PC-9 (cell line): ENCODE data around the gene SLC9A3. TPM values are rescaled to one million over a fixed set of nuclear protein-coding genes. Genes with fewer than 3 reads are reported as not detected.

Experiments
- BruUV-seq: library from RNA; stranded (reverse); fragments of 400-500 nt; replicated peaks from 2 replicates; lab custom pipeline; 2021; lab: Mats Ljungman, UMichigan
- CTCF ChIA-PET: fragments of 300-600 bp; sonication (Branson Sonifier 250); formaldehyde crosslinking; loops from one replicate; lab custom pipeline; 2022; ENCODE audit warnings: antibody characterized with exemption; lab: Charles Lee
- POLR2A ChIA-PET: fragments of 300-600 bp; sonication (Branson Sonifier 250); formaldehyde crosslinking; loops from one replicate; lab custom pipeline; 2022; ENCODE audit warnings: antibody characterized with exemption; ENCODE audit not compliant: unreplicated experiment; lab: Charles Lee
- DNase-seq, 2 experiments: peaks; one replicate each; pipeline versions ENCODE4 v3.0.0 to v3.0.0-alpha.2; 2015 to 2022; ENCODE audit warnings: mixed read lengths in 1 of 2
- H2AFZ ChIP-seq: fragments of 200-600 bp; sonication (generic); 2 replicates; pipeline ENCODE4 v1.8.1; 2017; ENCODE audit warnings: antibody characterized with exemption
- H3F3A ChIP-seq: fragments of 200-600 bp; sonication (generic); 2 replicates; pipeline ENCODE4 v1.8.1; 2017; ENCODE audit warnings: antibody characterized with exemption, mild to moderate bottlenecking, low read depth; ENCODE audit not compliant: insufficient read depth
- H3K27ac ChIP-seq: fragments of 200-600 bp; sonication (generic); 2 replicates; pipeline ENCODE4 v1.6.1; 2016; ENCODE audit warnings: mixed run types
- H3K27me3 ChIP-seq: fragments of 200-600 bp; sonication (generic); 2 replicates; pipeline ENCODE4 v1.6.1; 2016; ENCODE audit warnings: low read depth, mixed run types; ENCODE audit not compliant: insufficient read depth
- H3K36me3 ChIP-seq: fragments of 200-600 bp; sonication (generic); 2 replicates; pipeline ENCODE4 v1.6.1; 2016; ENCODE audit warnings: low read depth, mixed run types
- H3K4me1 ChIP-seq: fragments of 200-600 bp; sonication (generic); replicated peaks from 2 replicates; pipeline ENCODE4 v1.6.1; 2016; ENCODE audit warnings: mixed run types; ENCODE audit not compliant: insufficient read depth
- H3K4me2 ChIP-seq: fragments of 200-600 bp; sonication (generic); 2 replicates; pipeline ENCODE4 v1.6.1; 2017; ENCODE audit warnings: mixed run types
- H3K4me3 ChIP-seq: fragments of 200-600 bp; sonication (generic); 2 replicates; pipeline ENCODE4 v1.6.1; 2016; ENCODE audit warnings: mixed run types
- H3K79me2 ChIP-seq: fragments of 200-600 bp; sonication (generic); 2 replicates; pipeline ENCODE4 v1.6.1; 2017; ENCODE audit warnings: low read depth, mixed run types
- H3K9me2 ChIP-seq: fragments of 200-600 bp; sonication (generic); 2 replicates; pipeline ENCODE4 v1.8.1; 2017; ENCODE audit warnings: mild to moderate bottlenecking; ENCODE audit not compliant: insufficient read depth
- H3K9me3 ChIP-seq: fragments of 200-600 bp; sonication (generic); 2 replicates; pipeline ENCODE4 v1.8.1; 2016; ENCODE audit warnings: low read depth; ENCODE audit not compliant: insufficient read depth
- H4K20me1 ChIP-seq: fragments of 200-600 bp; sonication (generic); 2 replicates; pipeline ENCODE4 v1.8.1; 2017; ENCODE audit not compliant: insufficient read depth
- CTCF ChIP-seq: fragments of 200-600 bp; sonication (generic); conservative IDR thresholded peaks from 2 replicates; pipeline ENCODE4 v1.6.1; 2017; ENCODE audit warnings: mixed run types, antibody characterized with exemption, mild to moderate bottlenecking, moderate library complexity
- EZH2 ChIP-seq: fragments of 200-600 bp; sonication (generic); IDR thresholded peaks from 2 replicates; pipeline ENCODE4 v1.8.0; 2017; ENCODE audit warnings: antibody characterized with exemption, low read depth
- intact Hi-C: fragments of 100-400 bp; cut with micrococcal nuclease; formaldehyde crosslinking; loops from one replicate; pipeline ENCODE4 v1.10.0; 2022; ENCODE audit not compliant: unreplicated experiment
- total RNA-seq: library from RNA; stranded (reverse); gene quantifications from 2 replicates; pipeline ENCODE4 v1.2.3, GENCODE V29; 2021

SLC9A3 gene
- total RNA-seq, 1 experiment from 2014 or later: 5.6 TPM

GRCh38 chr5:483011-483410 is 41.2 kb downstream of the SLC9A3 start:
- H3K9me3 ChIP-seq: no peaks in the 10 kb centered on the region
- no peaks in the 10 kb centered on the region; the same call in 1 of the 2 replicates for H4K20me1 ChIP-seq
- H3K27ac ChIP-seq: no peak overlapping the region
- H2AFZ ChIP-seq: no peak overlapping the region
- no peaks in the 10 kb centered on the region for H3K36me3 ChIP-seq
- intact Hi-C loops: no loop called here
- TF ChIP-seq EZH2 (no peak), CTCF (no peak)
- H3K4me1 ChIP-seq: peaks cover 17% of the 10 kb centered on the region
- ChIA-PET CTCF (no interaction called here), POLR2A (no interaction called here)
- no TSS peak for BruUV-seq
- H3F3A ChIP-seq: peaks cover 8% of the 10 kb centered on the region; the same call in 1 of the 2 replicates
- no peaks in the 10 kb centered on the region for H3K79me2 ChIP-seq
- H3K4me3 ChIP-seq: no peak overlapping the region
- no peak for DNase-seq
- H3K4me2 ChIP-seq: no peak overlapping the region
- H3K27me3 ChIP-seq: no peaks in the 10 kb centered on the region; the same call in 1 of the 2 replicates
- no peaks in the 10 kb centered on the region for H3K9me2 ChIP-seq

- Histone ChIP-seq H3K27ac (no peak overlapping the region), H3K27me3 (no peaks in the 10 kb centered on the region; the same call in 1 of the 2 replicates), H3K9me3 (no peaks in the 10 kb centered on the region), H3K4me3 (no peak overlapping the region), H3K79me2 (no peaks in the 10 kb centered on the region), H3K4me2 (no peak overlapping the region), H3K9me2 (no peaks in the 10 kb centered on the region), H3K4me1 (peaks cover 17% of the 10 kb centered on the region), H3K36me3 (no peaks in the 10 kb centered on the region), H4K20me1 (no peaks in the 10 kb centered on the region; the same call in 1 of the 2 replicates), H2AFZ (no peak overlapping the region), H3F3A (peaks cover 8% of the 10 kb centered on the region; the same call in 1 of the 2 replicates)
- ChIA-PET CTCF (no interaction called here), POLR2A (no interaction called here)
- no peak for TF ChIP-seq CTCF
- no peak for TF ChIP-seq EZH2
- intact Hi-C loops: no loop called here
- BruUV-seq: no TSS peak
- no peak for DNase-seq
These were observed 41.7 kb downstream of the SLC9A3 start for GRCh38 chr5:482506-482905.

GRCh38 chr5:482021-482420 is 42.2 kb downstream of the SLC9A3 start:
- H3F3A ChIP-seq: peaks cover 8% of the 10 kb centered on the region; the same call in 1 of the 2 replicates
- H4K20me1 ChIP-seq: peaks cover 1% of the 10 kb centered on the region; the same call in 1 of the 2 replicates
- intact Hi-C loops: no loop called here
- no peaks in the 10 kb centered on the region for H3K36me3 ChIP-seq
- no peak overlapping the region for H3K4me3 ChIP-seq
- no peak for DNase-seq
- no peak overlapping the region for H3K27ac ChIP-seq
- ChIA-PET CTCF (no interaction called here), POLR2A (no interaction called here)
- TF ChIP-seq EZH2 (no peak), CTCF (no peak)
- H2AFZ ChIP-seq: no peak overlapping the region
- H3K4me1 ChIP-seq: peaks cover 17% of the 10 kb centered on the region
- no TSS peak for BruUV-seq
- H3K9me2 ChIP-seq: no peaks in the 10 kb centered on the region
- no peaks in the 10 kb centered on the region for H3K9me3 ChIP-seq
- no peaks in the 10 kb centered on the region; the same call in 1 of the 2 replicates for H3K27me3 ChIP-seq
- no peak overlapping the region for H3K4me2 ChIP-seq
- H3K79me2 ChIP-seq: no peaks in the 10 kb centered on the region
